H1 (cell line): ENCODE data around the gene VSX1. TPM values are rescaled to one million over a fixed set of nuclear protein-coding genes. Genes with fewer than 3 reads are reported as not detected.

Source experiments
- CBX8 ChIP-seq: fragments of 300-800, 300-1000 bp; sonication (generic); IDR thresholded peaks from 2 replicates; pipeline ENCODE4 v1.7.1; 2016; ENCODE audit warnings: low read depth, low read length, borderline replicate concordance
- EZH2 ChIP-seq: fragments of 200-600 bp; sonication (generic); IDR thresholded peaks from 2 replicates; pipeline ENCODE4 v1.7.1; 2012; ENCODE audit warnings: low read depth, mild to moderate bottlenecking, moderate library complexity, low read length, inconsistent platforms; ENCODE audit not compliant: severe bottlenecking
- KDM5A ChIP-seq: fragments of 200-600 bp; IDR thresholded peaks from 2 replicates; pipeline ENCODE4 v1.7.1; 2012; ENCODE audit warnings: mild to moderate bottlenecking, low read length, inconsistent platforms, mixed read lengths
- MAFK ChIP-seq: IDR thresholded peaks from 2 replicates; pipeline ENCODE4 v1.6.1; 2012; ENCODE audit warnings: low read depth, mild to moderate bottlenecking, improper control_type of control experiment, low read length
- PHF8 ChIP-seq: fragments of 200-600 bp; sonication (generic); conservative IDR thresholded peaks from 2 replicates; pipeline ENCODE4 v1.7.1; 2012; ENCODE audit warnings: low read depth, mild to moderate bottlenecking, inconsistent platforms, low read length, moderate library complexity
- RNF2 ChIP-seq: fragments of 200-900, 300-1000 bp; sonication (generic); IDR thresholded peaks from 2 replicates; pipeline ENCODE4 v1.7.1; 2016; ENCODE audit warnings: borderline replicate concordance, low read depth, mild to moderate bottlenecking, antibody characterized with exemption, low read length; ENCODE audit not compliant: poor library complexity, severe bottlenecking; ENCODE audit errors: missing control alignments
- polyA plus RNA-seq, 7 experiments: library from polyadenylated mRNA; depleted of rRNA in 3 of 7; stranded (reverse) in 5 of 7; unstranded in 2 of 7; fragments of >200 nt in 5 of 7; fragments of 200-250 nt in 2 of 7; gene quantifications; 1 replicate in 5 of 7; 2 replicates in 1 of 7; 4 replicates in 1 of 7; pipeline versions ENCODE4 v1.2.1 to v1.2.3, GENCODE V29; 2011 to 2013; ENCODE audit warnings: missing spikeins in 2 of 7, mixed read lengths in 2 of 7
- total RNA-seq: library from RNA; stranded (reverse); fragmentation: NEBNext Ultra II Directional; extraction: Animal tissue kit (Norgen Biotek cat#: 25700); gene quantifications from 2 replicates; pipeline ENCODE4 v1.2.1, GENCODE V29; 2021
- TF ChIP-seq, protein P1 (sequence below): fragments of 300-600 bp; sonication (generic); IDR thresholded peaks from 2 replicates; pipeline ENCODE4 v1.7.1; 2012; ENCODE audit warnings: low read length, moderate library complexity, mild to moderate bottlenecking, inconsistent platforms; ENCODE audit not compliant: insufficient replicate concordance
- TF ChIP-seq, protein P2 (sequence below), 3 experiments: IDR thresholded peaks; 1 replicate in 2 of 3; 2 replicates in 1 of 3; pipeline versions ENCODE4 v1.5.1 to v1.6.1; 2011; ENCODE audit warnings: low read length in 3 of 3, mild to moderate bottlenecking in 3 of 3, inconsistent platforms in 2 of 3, low read depth in 1 of 3, moderate library complexity in 1 of 3; ENCODE audit not compliant: insufficient read depth in 1 of 3; ENCODE audit errors: control extremely low read depth in 1 of 3

VSX1 gene
- total and polyA plus RNA-seq, 2 of the 8 experiments (the other 6 are each of a cell fraction or from before 2014, with no cell fraction given): 0.14 TPM; not detected in 1

DNA sequence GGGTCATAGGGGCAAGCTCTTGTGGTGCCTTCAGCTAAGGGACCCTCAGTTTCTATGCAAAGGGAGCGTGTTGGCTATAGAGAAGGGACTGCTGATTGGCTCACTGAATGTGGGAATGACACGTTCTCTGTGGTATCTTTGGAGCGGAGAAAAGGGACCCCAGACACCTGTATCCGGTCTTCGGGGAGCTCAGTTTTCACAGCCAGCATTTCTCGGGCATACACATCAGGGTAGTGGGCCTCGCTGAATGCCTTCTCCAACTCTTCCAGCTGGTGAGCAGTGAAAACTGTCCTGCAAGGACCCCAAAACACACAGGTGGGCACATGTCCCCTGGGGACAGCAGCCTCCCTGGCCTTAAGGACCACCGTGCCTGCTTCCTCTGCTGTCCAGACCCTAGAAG, 3.3 kb downstream of the VSX1 start (continued):
- TF ChIP-seq, protein P1, sequence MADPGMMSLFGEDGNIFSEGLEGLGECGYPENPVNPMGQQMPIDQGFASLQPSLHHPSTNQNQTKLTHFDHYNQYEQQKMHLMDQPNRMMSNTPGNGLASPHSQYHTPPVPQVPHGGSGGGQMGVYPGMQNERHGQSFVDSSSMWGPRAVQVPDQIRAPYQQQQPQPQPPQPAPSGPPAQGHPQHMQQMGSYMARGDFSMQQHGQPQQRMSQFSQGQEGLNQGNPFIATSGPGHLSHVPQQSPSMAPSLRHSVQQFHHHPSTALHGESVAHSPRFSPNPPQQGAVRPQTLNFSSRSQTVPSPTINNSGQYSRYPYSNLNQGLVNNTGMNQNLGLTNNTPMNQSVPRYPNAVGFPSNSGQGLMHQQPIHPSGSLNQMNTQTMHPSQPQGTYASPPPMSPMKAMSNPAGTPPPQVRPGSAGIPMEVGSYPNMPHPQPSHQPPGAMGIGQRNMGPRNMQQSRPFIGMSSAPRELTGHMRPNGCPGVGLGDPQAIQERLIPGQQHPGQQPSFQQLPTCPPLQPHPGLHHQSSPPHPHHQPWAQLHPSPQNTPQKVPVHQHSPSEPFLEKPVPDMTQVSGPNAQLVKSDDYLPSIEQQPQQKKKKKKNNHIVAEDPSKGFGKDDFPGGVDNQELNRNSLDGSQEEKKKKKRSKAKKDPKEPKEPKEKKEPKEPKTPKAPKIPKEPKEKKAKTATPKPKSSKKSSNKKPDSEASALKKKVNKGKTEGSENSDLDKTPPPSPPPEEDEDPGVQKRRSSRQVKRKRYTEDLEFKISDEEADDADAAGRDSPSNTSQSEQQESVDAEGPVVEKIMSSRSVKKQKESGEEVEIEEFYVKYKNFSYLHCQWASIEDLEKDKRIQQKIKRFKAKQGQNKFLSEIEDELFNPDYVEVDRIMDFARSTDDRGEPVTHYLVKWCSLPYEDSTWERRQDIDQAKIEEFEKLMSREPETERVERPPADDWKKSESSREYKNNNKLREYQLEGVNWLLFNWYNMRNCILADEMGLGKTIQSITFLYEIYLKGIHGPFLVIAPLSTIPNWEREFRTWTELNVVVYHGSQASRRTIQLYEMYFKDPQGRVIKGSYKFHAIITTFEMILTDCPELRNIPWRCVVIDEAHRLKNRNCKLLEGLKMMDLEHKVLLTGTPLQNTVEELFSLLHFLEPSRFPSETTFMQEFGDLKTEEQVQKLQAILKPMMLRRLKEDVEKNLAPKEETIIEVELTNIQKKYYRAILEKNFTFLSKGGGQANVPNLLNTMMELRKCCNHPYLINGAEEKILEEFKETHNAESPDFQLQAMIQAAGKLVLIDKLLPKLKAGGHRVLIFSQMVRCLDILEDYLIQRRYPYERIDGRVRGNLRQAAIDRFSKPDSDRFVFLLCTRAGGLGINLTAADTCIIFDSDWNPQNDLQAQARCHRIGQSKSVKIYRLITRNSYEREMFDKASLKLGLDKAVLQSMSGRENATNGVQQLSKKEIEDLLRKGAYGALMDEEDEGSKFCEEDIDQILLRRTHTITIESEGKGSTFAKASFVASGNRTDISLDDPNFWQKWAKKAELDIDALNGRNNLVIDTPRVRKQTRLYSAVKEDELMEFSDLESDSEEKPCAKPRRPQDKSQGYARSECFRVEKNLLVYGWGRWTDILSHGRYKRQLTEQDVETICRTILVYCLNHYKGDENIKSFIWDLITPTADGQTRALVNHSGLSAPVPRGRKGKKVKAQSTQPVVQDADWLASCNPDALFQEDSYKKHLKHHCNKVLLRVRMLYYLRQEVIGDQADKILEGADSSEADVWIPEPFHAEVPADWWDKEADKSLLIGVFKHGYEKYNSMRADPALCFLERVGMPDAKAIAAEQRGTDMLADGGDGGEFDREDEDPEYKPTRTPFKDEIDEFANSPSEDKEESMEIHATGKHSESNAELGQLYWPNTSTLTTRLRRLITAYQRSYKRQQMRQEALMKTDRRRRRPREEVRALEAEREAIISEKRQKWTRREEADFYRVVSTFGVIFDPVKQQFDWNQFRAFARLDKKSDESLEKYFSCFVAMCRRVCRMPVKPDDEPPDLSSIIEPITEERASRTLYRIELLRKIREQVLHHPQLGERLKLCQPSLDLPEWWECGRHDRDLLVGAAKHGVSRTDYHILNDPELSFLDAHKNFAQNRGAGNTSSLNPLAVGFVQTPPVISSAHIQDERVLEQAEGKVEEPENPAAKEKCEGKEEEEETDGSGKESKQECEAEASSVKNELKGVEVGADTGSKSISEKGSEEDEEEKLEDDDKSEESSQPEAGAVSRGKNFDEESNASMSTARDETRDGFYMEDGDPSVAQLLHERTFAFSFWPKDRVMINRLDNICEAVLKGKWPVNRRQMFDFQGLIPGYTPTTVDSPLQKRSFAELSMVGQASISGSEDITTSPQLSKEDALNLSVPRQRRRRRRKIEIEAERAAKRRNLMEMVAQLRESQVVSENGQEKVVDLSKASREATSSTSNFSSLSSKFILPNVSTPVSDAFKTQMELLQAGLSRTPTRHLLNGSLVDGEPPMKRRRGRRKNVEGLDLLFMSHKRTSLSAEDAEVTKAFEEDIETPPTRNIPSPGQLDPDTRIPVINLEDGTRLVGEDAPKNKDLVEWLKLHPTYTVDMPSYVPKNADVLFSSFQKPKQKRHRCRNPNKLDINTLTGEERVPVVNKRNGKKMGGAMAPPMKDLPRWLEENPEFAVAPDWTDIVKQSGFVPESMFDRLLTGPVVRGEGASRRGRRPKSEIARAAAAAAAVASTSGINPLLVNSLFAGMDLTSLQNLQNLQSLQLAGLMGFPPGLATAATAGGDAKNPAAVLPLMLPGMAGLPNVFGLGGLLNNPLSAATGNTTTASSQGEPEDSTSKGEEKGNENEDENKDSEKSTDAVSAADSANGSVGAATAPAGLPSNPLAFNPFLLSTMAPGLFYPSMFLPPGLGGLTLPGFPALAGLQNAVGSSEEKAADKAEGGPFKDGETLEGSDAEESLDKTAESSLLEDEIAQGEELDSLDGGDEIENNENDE: no peak
- no peak for TF ChIP-seq PHF8
- TF ChIP-seq, protein P2, sequence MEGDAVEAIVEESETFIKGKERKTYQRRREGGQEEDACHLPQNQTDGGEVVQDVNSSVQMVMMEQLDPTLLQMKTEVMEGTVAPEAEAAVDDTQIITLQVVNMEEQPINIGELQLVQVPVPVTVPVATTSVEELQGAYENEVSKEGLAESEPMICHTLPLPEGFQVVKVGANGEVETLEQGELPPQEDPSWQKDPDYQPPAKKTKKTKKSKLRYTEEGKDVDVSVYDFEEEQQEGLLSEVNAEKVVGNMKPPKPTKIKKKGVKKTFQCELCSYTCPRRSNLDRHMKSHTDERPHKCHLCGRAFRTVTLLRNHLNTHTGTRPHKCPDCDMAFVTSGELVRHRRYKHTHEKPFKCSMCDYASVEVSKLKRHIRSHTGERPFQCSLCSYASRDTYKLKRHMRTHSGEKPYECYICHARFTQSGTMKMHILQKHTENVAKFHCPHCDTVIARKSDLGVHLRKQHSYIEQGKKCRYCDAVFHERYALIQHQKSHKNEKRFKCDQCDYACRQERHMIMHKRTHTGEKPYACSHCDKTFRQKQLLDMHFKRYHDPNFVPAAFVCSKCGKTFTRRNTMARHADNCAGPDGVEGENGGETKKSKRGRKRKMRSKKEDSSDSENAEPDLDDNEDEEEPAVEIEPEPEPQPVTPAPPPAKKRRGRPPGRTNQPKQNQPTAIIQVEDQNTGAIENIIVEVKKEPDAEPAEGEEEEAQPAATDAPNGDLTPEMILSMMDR (IDR thresholded peaks at IDR 0.05; ENCODE audit: control extremely low read depth in 1 of 3, insufficient read depth in 1 of 3, low read depth in 1 of 3, low read length in 3 of 3): no peak
- no peak for TF ChIP-seq EZH2
- TF ChIP-seq KDM5A: no peak
- TF ChIP-seq CBX8: no peak
- TF ChIP-seq MAFK: no peak
- TF ChIP-seq RNF2: no peak
